Transverse colon (tissue), 4 donors: ENCODE data around the gene ATXN7L3B. TPM values are rescaled to one million over a fixed set of nuclear protein-coding genes. Genes with fewer than 3 reads are reported as not detected.

ENCODE experiments used
- DNase-seq: peaks from one replicate; pipeline ENCODE4 v3.0.0-alpha.2; 2019
- H3K27ac ChIP-seq, 4 donors: fragments of 200-600 bp; sonication (generic); 2 replicates each; pipeline ENCODE4 v1.5.1; 2016 to 2018; ENCODE audit warnings: inconsistent platforms in 4 of 4
- H3K27me3 ChIP-seq: fragments of 200-600 bp; sonication (generic); 2 replicates; pipeline ENCODE4 v1.5.1; 2017; ENCODE audit warnings: inconsistent platforms
- H3K36me3 ChIP-seq, 4 donors: fragments of 200-600 bp; sonication (generic); 2 replicates each; pipeline ENCODE4 v1.5.1; 2017 to 2019; ENCODE audit warnings: inconsistent platforms in 4 of 4
- H3K4me1 ChIP-seq, 4 donors: fragments of 200-600 bp; sonication (generic); 2 replicates each; pipeline ENCODE4 v1.5.1; 2017 to 2020; ENCODE audit warnings: inconsistent platforms in 4 of 4
- H3K4me3 ChIP-seq, 4 donors: fragments of 200-600 bp; sonication (generic); 1 replicate in 1 of 4; 2 replicates in 3 of 4; pipeline versions ENCODE4 v1.5.1 to v1.6.1; 2017 to 2019; ENCODE audit warnings: inconsistent platforms in 4 of 4
- H3K9me3 ChIP-seq, 2 donors: fragments of 200-600 bp; sonication (generic); 2 replicates each; pipeline ENCODE4 v1.5.1; 2017 to 2019; ENCODE audit warnings: inconsistent platforms in 2 of 2
- CTCF ChIP-seq, 5 experiments: fragments of 200-600 bp in 3 of 5; fragments of 450-650 bp in 2 of 5; sonication (generic) in 3 of 5; IDR thresholded peaks; 1 replicate in 2 of 5; 2 replicates in 3 of 5; pipeline ENCODE4 v1.5.1; 2016 to 2017; ENCODE audit warnings: antibody characterized with exemption in 5 of 5, inconsistent platforms in 3 of 5, mild to moderate bottlenecking in 2 of 5, moderate library complexity in 1 of 5
- EP300 ChIP-seq: sonication (generic); formaldehyde crosslinking; IDR thresholded peaks from one replicate; pipeline ENCODE4 v1.6.1; 2017; ENCODE audit warnings: antibody characterized with exemption, low read depth
- POLR2A ChIP-seq: fragments of 450-650 bp; IDR thresholded peaks from one replicate; pipeline ENCODE4 v1.6.1; 2016; ENCODE audit warnings: antibody characterized with exemption, mild to moderate bottlenecking, moderate library complexity
- POLR2AphosphoS5 ChIP-seq, 3 donors: sonication (generic); formaldehyde crosslinking; IDR thresholded peaks; one replicate each; pipeline ENCODE4 v1.6.1; 2016; ENCODE audit warnings: antibody characterized with exemption in 3 of 3
- WGBS, 2 donors: methylation state at CpG; one replicate each; pipeline ENCODE4 v1.1.5; 2018; ENCODE audit warnings: low coverage in 1 of 2; 5-methylcytosine and 5-hydroxymethylcytosine counted together
- in situ Hi-C, 4 donors: fragments of 200-750 bp; cut with MboI; loops; one replicate each; pipeline versions ENCODE4 v1.15.0 to v1.15.1; 2017; ENCODE audit warnings: low sequenced_read_pairs in 3 of 4, low pct_ligation_motif_present in 1 of 4, low pct_unique_long_range_greater_than_20kb in 1 of 4
- intact Hi-C: fragments of 100-400 bp; cut with DNase I; formaldehyde crosslinking; loops from one replicate; pipeline ENCODE4 v1.15.1; 2023; ENCODE audit warnings: low total_unique reads
- total RNA-seq, 4 donors: library from RNA; depleted of rRNA; stranded (reverse); fragments of >200 nt; gene quantifications; one replicate each; pipeline ENCODE4 v1.1.0, GENCODE V29; 2016

The ATXN7L3B gene
- total RNA-seq: 10 to 100 TPM in 3 of 4 donors, 1 to 10 TPM in 1; 7.9 to 23.6 (median 21.2) TPM

- H3K36me3 ChIP-seq: no peaks in the 10 kb centered on the region
- TF ChIP-seq CTCF (IDR thresholded peaks at IDR 0.05) (peak in 1 of 5 experiments; percentile 13), POLR2A (peak; percentile 84), POLR2AphosphoS5 (IDR thresholded peaks at IDR 0.05) (peak; percentile 79 to 89 (median 79)), EP300 (no peak)
- DNase-seq: peak; percentile 95
- intact Hi-C loops (no loop called here), in situ Hi-C loops (no loop called here)
- no peaks in the 10 kb centered on the region for H3K9me3 ChIP-seq
- H3K27me3 ChIP-seq: peaks cover under 1% of the 10 kb centered on the region
- H3K4me1 ChIP-seq: peaks cover 23 to 45% (median 28%) of the 10 kb centered on the region in 4 donors
- 0 to 1% methylated on average over 20 to 30 of the region's 49 CpGs for WGBS, 2 donors
- peak within 1 kb of the TSS; percentile 93 to 98 (median 96) for H3K27ac ChIP-seq
- H3K4me3 ChIP-seq: peak within 1 kb of the TSS; percentile 69 to 89 (median 82)
Observed at GRCh38 chr12:74537707-74538385, at the start of gene ATXN7L3B. TSS of gene ATXN7L3B (plus strand) at chr12:74537835. CDS start at chr12:74538113, 278 bp downstream.

- Histone ChIP-seq H3K27me3 (no peaks in the 10 kb centered on the region), H3K27ac (no peak overlapping the region), H3K9me3 (no peaks in the 10 kb centered on the region), H3K36me3 (no peaks in the 10 kb centered on the region), H3K4me3 (no peak overlapping the region), H3K4me1 (no peaks in the 10 kb centered on the region)
- no peak for DNase-seq
- intact Hi-C loops (no loop called here), in situ Hi-C loops (no loop called here)
- WGBS, 2 donors: 45 to 60% methylated on average over 1 of the region's 1 CpG
- TF ChIP-seq POLR2A (no peak), CTCF (IDR thresholded peaks at IDR 0.05) (no peak), POLR2AphosphoS5 (IDR thresholded peaks at IDR 0.05) (no peak), EP300 (no peak)
Observed at GRCh38 chr12:74488134-74488533, 49.5 kb upstream of the ATXN7L3B start.

GRCh38 chr12:74489543-74489942 is 48.1 kb upstream of the ATXN7L3B start:
- no peak for TF ChIP-seq CTCF (IDR thresholded peaks at IDR 0.05)
- Histone ChIP-seq H3K4me1 (no peaks in the 10 kb centered on the region), H3K36me3 (no peaks in the 10 kb centered on the region), H3K4me3 (no peak overlapping the region), H3K27ac (no peak overlapping the region), H3K9me3 (no peaks in the 10 kb centered on the region), H3K27me3 (no peaks in the 10 kb centered on the region)
- DNase-seq: no peak
- intact Hi-C loops (no loop called here), in situ Hi-C loops (no loop called here)
- WGBS, 2 donors: 39 to 43% methylated on average over 2 of the region's 2 CpGs

- Histone ChIP-seq H3K9me3 (no peaks in the 10 kb centered on the region), H3K4me3 (no peak overlapping the region), H3K4me1 (no peaks in the 10 kb centered on the region), H3K27me3 (no peaks in the 10 kb centered on the region), H3K36me3 (no peaks in the 10 kb centered on the region), H3K27ac (no peak overlapping the region)
- TF ChIP-seq EP300 (no peak), CTCF (IDR thresholded peaks at IDR 0.05) (no peak), POLR2A (no peak), POLR2AphosphoS5 (IDR thresholded peaks at IDR 0.05) (no peak)
- intact Hi-C loops (no loop called here), in situ Hi-C loops (no loop called here)
- WGBS, 2 donors: 8 to 10% methylated on average over 3 of the region's 3 CpGs
- no peak for DNase-seq
Observed at GRCh38 chr12:74490390-74491064, 47.1 kb upstream of the ATXN7L3B start.
